ENCODE measurements around the gene GREM1. TPM values are rescaled to one million over a fixed set of nuclear protein-coding genes. Genes with fewer than 3 reads are reported as not detected.

GREM1 gene
- total and polyA plus RNA-seq, 2 experiments from 2014 or later = 0.09 TPM; not detected in 1

- no peak for DNase-seq (ENCODE audit: low read depth in 1 of 2, low spot score in 1 of 2)
- no peak for TF ChIP-seq CTCF (IDR thresholded peaks at IDR 0.05; ENCODE audit: low read depth, low read length)
- H3K4me3 ChIP-seq = no peak overlapping the region
- no peaks in the 10 kb centered on the region for H3K9me3 ChIP-seq (ENCODE audit: low read depth)
- no peaks in the 10 kb centered on the region for H3K4me1 ChIP-seq (ENCODE audit: low read depth)
- H3K27me3 ChIP-seq = no peaks in the 10 kb centered on the region
- no peak overlapping the region for H3K27ac ChIP-seq
- no peaks in the 10 kb centered on the region for H3K36me3 ChIP-seq
Observed at GRCh38 chr15:32729700-32730395, 12.0 kb downstream of the GREM1 start.

GRCh38 chr15:32730677-32731654 lies 13.2 kb downstream of the GREM1 start:
- TF ChIP-seq CTCF (IDR thresholded peaks at IDR 0.05; ENCODE audit: low read depth, low read length) = no peak
- DNase-seq (ENCODE audit: low read depth in 1 of 2, low spot score in 1 of 2) = peak; percentile 56 to 65
- Histone ChIP-seq H3K4me3 (no peak overlapping the region), H3K4me1 (ENCODE audit: low read depth) (no peaks in the 10 kb centered on the region), H3K27ac (no peak overlapping the region), H3K27me3 (no peaks in the 10 kb centered on the region), H3K9me3 (ENCODE audit: low read depth) (no peaks in the 10 kb centered on the region), H3K36me3 (no peaks in the 10 kb centered on the region)

- no peak for DNase-seq (ENCODE audit: low read depth in 1 of 2, low spot score in 1 of 2)
- H3K4me1 ChIP-seq (ENCODE audit: low read depth) = no peaks in the 10 kb centered on the region
- no peak overlapping the region for H3K27ac ChIP-seq
- no peaks in the 10 kb centered on the region for H3K9me3 ChIP-seq (ENCODE audit: low read depth)
- no peaks in the 10 kb centered on the region for H3K27me3 ChIP-seq
- H3K4me3 ChIP-seq = no peak overlapping the region
- TF ChIP-seq CTCF (IDR thresholded peaks at IDR 0.05; ENCODE audit: low read depth, low read length) = no peak
- no peaks in the 10 kb centered on the region for H3K36me3 ChIP-seq
Observed at GRCh38 chr15:32732574-32733157, 14.9 kb downstream of the GREM1 start.

GRCh38 chr15:32733281-32733680 lies 15.5 kb downstream of the GREM1 start:
- Histone ChIP-seq H3K27me3 (no peaks in the 10 kb centered on the region), H3K36me3 (no peaks in the 10 kb centered on the region), H3K4me3 (no peak overlapping the region), H3K4me1 (ENCODE audit: low read depth) (no peaks in the 10 kb centered on the region), H3K9me3 (ENCODE audit: low read depth) (no peaks in the 10 kb centered on the region), H3K27ac (no peak overlapping the region)
- peak in 1 of 2 donors; percentile 38 for DNase-seq (ENCODE audit: low read depth in 1 of 2, low spot score in 1 of 2)
- no peak for TF ChIP-seq CTCF (IDR thresholded peaks at IDR 0.05; ENCODE audit: low read depth, low read length)

- no peaks in the 10 kb centered on the region for H3K4me1 ChIP-seq (ENCODE audit: low read depth)
- no peak overlapping the region for H3K27ac ChIP-seq
- no peaks in the 10 kb centered on the region for H3K27me3 ChIP-seq
- H3K36me3 ChIP-seq = no peaks in the 10 kb centered on the region
- H3K9me3 ChIP-seq (ENCODE audit: low read depth) = no peaks in the 10 kb centered on the region
- TF ChIP-seq CTCF (IDR thresholded peaks at IDR 0.05; ENCODE audit: low read depth, low read length) = no peak
- H3K4me3 ChIP-seq = no peak overlapping the region
- DNase-seq (ENCODE audit: low read depth in 1 of 2, low spot score in 1 of 2) = no peak
Observed at GRCh38 chr15:32735989-32736700, 18.3 kb downstream of the GREM1 start.
